ENCODE data around the gene RCOR1. TPM values are rescaled to one million over a fixed set of nuclear protein-coding genes. Genes with fewer than 3 reads are reported as not detected.
"Not testable (repeated sequence)": the region's sequence is repeated elsewhere in the genome, so short reads cannot be mapped to it uniquely, and the experiment has no call there.

The RCOR1 gene
- total RNA-seq, 2 experiments from 2014 or later, result 16.1 to 16.2 TPM

DNA sequence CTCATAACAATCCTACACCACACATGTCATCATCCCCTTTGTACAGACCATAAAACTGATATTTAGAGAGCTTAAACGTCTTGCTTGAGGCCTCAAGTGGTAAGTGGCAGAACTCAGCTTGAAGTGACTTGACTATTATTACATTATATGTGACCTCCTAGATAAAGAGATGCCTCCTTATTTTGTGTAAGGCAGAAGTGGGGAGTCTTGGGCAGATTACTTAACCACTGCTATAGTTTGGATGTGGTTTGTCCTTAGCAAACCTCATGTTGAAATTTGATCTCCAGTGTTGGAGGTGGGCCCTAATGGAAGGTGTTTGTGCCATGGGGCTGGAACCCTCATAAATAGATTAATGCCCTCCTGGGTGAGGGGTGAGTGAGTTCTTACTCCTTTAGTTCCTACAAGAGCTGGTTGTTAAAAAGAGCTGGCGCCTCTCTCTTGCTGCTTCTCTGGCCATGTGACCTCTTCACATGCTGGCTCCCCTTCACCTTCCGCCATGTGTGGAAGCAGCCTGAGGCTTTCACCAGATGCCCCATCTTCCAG lies 37.4 kb downstream of the RCOR1 start:
- H3K27me3 Mint-ChIP-seq, result no peaks in the 10 kb centered on the region
- no peaks in the 10 kb centered on the region for H3K9me3 Mint-ChIP-seq
- H3K27ac Mint-ChIP-seq, result no peak overlapping the region
- peaks cover 39% of the 10 kb centered on the region for H3K4me1 Mint-ChIP-seq (ENCODE audit: low read depth)
- ATAC-seq (no peak), DNase-seq (no peak)
- intact Hi-C loops (cut with micrococcal nuclease), result no loop called here
- POLR2A ChIA-PET, result no interaction called here
- TF ChIP-seq, protein P1, sequence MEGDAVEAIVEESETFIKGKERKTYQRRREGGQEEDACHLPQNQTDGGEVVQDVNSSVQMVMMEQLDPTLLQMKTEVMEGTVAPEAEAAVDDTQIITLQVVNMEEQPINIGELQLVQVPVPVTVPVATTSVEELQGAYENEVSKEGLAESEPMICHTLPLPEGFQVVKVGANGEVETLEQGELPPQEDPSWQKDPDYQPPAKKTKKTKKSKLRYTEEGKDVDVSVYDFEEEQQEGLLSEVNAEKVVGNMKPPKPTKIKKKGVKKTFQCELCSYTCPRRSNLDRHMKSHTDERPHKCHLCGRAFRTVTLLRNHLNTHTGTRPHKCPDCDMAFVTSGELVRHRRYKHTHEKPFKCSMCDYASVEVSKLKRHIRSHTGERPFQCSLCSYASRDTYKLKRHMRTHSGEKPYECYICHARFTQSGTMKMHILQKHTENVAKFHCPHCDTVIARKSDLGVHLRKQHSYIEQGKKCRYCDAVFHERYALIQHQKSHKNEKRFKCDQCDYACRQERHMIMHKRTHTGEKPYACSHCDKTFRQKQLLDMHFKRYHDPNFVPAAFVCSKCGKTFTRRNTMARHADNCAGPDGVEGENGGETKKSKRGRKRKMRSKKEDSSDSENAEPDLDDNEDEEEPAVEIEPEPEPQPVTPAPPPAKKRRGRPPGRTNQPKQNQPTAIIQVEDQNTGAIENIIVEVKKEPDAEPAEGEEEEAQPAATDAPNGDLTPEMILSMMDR (IDR thresholded peaks at IDR 0.05), result no peak
- CTCF ChIA-PET, result interaction anchor here (0.9 to 3.8 kb wide), 3 partner anchors 35 to 105 kb away, joined by 3 to 19 read pairs (median 5); no protein-coding TSS in a partner anchor
- peaks cover 6% of the 10 kb centered on the region for H3K36me3 Mint-ChIP-seq (ENCODE audit: low read depth)
- no peak overlapping the region for H3K4me3 Mint-ChIP-seq

- no peak for ATAC-seq
- H3K27ac Mint-ChIP-seq, result no peak overlapping the region
- POLR2A ChIA-PET, result no interaction called here
- no peak overlapping the region for H3K4me3 Mint-ChIP-seq
- no peak for DNase-seq
- no peaks in the 10 kb centered on the region for H3K27me3 Mint-ChIP-seq
- CTCF ChIA-PET, result interaction anchor here (1.3 to 3.8 kb wide), 2 partner anchors 36 to 64 kb away, joined by 5 to 19 read pairs; no protein-coding TSS in a partner anchor
- TF ChIP-seq, protein P1 (IDR thresholded peaks at IDR 0.05), result no peak
- intact Hi-C loops (cut with micrococcal nuclease), result no loop called here
- H3K36me3 Mint-ChIP-seq (ENCODE audit: low read depth), result peaks cover 6% of the 10 kb centered on the region
- peaks cover 38% of the 10 kb centered on the region for H3K4me1 Mint-ChIP-seq (ENCODE audit: low read depth)
- no peaks in the 10 kb centered on the region for H3K9me3 Mint-ChIP-seq
Observed at GRCh38 chr14:102630405-102630804, 38.0 kb downstream of the RCOR1 start.

GRCh38 chr14:102630881-102631280 lies 38.4 kb downstream of the RCOR1 start:
- Mint-ChIP-seq H3K36me3 (ENCODE audit: low read depth) (peaks cover 1% of the 10 kb centered on the region), H3K27ac (no peak overlapping the region), H3K4me1 (ENCODE audit: low read depth) (peaks cover 33% of the 10 kb centered on the region), H3K27me3 (no peaks in the 10 kb centered on the region), H3K4me3 (no peak overlapping the region), H3K9me3 (no peaks in the 10 kb centered on the region)
- DNase-seq (no peak), ATAC-seq (no peak)
- TF ChIP-seq, protein P1 (IDR thresholded peaks at IDR 0.05), result no peak
- intact Hi-C loops (cut with micrococcal nuclease), result no loop called here
- POLR2A ChIA-PET, result no interaction called here
- CTCF ChIA-PET, result interaction anchor here (1.3 to 3.8 kb wide), 2 partner anchors 36 kb away, joined by 4 to 19 read pairs; no protein-coding TSS in a partner anchor

- Mint-ChIP-seq H3K27ac (no peak overlapping the region), H3K4me1 (ENCODE audit: low read depth) (peaks cover 14% of the 10 kb centered on the region), H3K4me3 (no peak overlapping the region), H3K36me3 (ENCODE audit: low read depth) (no peaks in the 10 kb centered on the region), H3K9me3 (no peaks in the 10 kb centered on the region), H3K27me3 (no peaks in the 10 kb centered on the region)
- DNase-seq, result no peak
- TF ChIP-seq, protein P1 (IDR thresholded peaks at IDR 0.05), result no peak
- intact Hi-C loops (cut with micrococcal nuclease), result no loop called here
- ChIA-PET CTCF (no interaction called here), POLR2A (no interaction called here)
- no peak for ATAC-seq
Observed at GRCh38 chr14:102633906-102634595, 41.6 kb downstream of the RCOR1 start.

- POLR2A ChIA-PET; intact Hi-C loops (cut with micrococcal nuclease); H3K27ac Mint-ChIP-seq; ATAC-seq; DNase-seq; H3K27me3 Mint-ChIP-seq; H3K4me3 Mint-ChIP-seq; H3K9me3 Mint-ChIP-seq; H3K36me3 Mint-ChIP-seq (ENCODE audit: low read depth): not testable (repeated sequence)
- CTCF ChIA-PET, result interaction anchor here (1.7 kb wide), 1 partner anchor 115 kb away, joined by 4 read pairs; no protein-coding TSS in a partner anchor
- H3K4me1 Mint-ChIP-seq (ENCODE audit: low read depth), result peaks cover 17% of the 10 kb centered on the region
Observed at GRCh38 chr14:102639611-102640010, 47.2 kb downstream of the RCOR1 start.
